HG03571 (cell line): ENCODE data around the gene CLEC14A.

Source experiments
- ATAC-seq: cut with Tn5 transposase; IDR thresholded peaks from one replicate; pipeline ENCODE4 v1.9.1; 2021; ENCODE audit not compliant: unreplicated experiment

CLEC14A gene

DNA sequence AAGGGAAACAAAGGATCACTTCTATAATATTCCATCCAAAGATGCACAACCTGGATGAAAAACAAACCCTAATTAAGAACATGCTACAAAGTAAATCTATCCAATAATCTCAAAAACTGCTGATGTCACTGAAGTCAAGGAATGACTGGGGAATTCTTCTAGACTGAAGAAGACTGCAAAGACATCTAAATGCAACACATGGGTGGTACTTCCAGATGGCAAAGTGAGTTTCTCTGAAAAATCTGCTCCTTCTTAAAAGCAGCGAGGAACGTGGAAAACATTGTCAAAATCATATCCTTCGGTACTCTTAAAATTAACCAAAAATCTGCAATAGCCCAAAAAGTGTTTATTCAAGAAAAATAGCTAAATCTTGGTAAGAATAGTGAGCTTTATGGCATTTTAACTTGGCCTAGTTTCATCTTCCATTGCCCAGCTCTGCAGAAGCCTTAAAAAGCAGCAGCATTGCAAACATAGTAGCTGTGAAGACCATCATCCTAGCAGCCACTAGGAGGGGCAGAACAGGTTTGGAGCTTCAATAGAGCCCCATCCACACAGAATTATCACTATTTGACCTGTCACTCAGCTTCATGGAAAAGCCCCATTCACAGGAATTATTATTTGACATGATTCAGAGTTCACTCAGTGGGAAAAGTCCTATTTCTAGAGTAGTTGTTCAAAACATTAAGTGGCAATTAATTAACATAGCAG lies 7.4 kb downstream of the CLEC14A start:
- ATAC-seq: no peak

DNA sequence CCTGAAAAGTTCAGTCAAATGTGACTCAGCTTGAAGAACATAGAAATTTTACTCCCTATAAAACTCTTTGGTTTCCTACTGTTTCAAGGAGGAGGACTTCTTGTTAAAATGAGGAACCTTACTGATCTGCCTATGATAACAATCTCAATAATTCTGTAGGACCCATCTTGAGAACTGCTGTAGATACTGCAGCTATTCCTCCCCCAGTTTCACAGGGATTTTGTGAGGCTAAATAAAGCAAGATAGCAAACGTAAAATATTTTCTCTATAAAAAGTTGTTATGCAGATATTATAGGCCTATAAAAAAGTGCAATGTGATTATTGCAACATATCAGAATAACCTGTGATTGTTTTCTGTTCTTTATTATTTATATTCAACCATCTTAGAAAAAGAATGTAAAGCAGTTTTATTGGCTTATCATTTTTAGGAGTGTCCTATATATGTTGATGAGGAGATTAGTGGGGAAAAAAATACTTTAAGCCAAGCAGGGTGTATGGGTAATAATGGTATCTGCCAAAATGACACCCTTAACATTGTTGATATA lies 12.1 kb downstream of the CLEC14A start:
- ATAC-seq: no peak

DNA sequence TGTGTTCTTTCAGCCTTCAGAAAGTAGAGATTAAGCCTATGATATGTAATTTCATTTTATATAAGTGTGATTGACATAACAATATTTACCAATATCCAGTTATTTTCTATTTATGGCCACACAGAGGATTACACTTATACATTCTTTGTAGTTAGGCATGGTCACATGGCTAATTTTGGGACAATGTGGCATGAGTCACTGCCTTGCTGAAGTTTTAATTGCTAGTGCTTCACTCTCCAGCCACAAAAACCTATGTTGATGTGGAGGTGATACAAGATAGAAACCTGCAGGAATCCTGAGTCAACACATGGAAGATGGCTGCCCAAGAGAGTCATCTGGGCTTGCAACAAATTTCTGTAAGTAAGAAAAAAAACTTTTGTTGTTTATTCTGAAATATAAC lies 17.0 kb downstream of the CLEC14A start:
- ATAC-seq: no peak

DNA sequence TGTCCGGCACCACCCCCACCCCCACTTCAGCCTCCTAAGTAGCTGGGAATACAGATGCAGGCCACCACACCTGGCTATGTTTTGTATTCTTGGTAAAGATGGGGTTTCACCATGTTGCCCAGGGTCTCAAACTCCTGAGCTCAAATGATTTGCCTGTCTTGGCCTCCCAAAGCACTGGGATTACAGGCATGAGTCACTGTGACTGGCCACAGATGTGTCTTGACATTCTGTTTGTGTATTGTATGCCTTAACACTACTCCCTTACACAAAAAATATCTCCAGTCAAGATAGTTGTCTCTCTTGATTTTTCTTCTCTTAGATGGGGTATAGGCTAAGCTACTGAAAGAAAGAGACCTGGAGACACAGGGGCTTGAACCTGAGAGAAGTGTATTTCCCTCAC lies 17.6 kb downstream of the CLEC14A start:
- no peak for ATAC-seq

DNA sequence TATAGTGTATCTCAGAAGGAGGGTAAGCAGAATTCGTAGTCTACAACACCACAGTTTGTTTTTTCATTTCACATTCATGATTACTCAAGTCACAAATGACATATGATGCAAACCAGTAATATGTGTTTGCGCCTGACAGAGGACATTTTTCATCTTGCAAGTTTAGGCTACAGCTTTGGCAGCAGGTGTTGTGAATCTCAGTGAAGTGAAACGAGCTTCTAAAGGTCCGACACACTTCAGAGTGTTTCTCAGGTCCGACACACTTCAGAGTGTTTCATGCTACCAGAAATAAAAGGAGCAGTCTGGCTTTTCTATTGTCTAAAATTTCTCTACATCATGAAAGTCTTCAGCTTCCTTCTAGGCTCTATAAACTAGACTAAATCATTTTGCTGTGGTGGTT lies 22.7 kb downstream of the CLEC14A start:
- no peak for ATAC-seq

DNA sequence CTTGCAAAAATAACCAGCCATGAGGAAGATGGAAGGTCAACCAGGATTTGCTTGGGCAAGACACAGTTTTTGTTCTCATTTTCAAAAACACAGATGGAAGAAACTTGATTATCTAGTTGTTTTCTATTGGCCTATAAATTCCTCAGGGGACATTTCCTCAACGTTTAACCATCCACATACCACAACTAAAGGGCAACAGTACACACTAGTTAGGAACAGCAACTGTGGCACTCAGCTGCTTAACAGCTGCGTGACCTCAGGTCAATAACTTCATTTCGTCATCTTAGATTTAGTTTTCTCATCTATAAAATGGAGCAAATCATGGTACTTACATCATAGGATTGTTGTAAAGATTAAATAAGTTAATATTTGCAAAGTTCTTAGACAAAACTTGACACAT lies 29.5 kb downstream of the CLEC14A start:
- ATAC-seq: no peak

DNA sequence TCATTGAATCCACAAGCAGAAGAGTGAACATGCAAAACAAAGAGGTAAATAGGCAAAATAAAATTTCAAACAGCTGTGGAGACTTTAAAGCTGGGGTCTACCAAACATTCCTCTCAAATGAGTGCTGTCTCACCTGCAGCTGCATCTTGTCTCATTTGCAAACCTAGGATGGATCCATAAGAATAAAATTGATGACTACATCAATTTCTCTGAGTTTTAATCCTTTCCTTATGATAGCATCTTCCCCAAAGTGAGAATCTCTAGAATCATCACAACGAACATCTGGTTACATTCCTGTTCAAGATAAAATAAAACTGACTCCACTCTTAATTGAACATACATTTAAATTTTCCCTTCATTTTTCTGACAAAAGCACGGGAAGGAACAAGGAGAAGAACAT lies 29.9 kb downstream of the CLEC14A start:
- ATAC-seq: no peak

DNA sequence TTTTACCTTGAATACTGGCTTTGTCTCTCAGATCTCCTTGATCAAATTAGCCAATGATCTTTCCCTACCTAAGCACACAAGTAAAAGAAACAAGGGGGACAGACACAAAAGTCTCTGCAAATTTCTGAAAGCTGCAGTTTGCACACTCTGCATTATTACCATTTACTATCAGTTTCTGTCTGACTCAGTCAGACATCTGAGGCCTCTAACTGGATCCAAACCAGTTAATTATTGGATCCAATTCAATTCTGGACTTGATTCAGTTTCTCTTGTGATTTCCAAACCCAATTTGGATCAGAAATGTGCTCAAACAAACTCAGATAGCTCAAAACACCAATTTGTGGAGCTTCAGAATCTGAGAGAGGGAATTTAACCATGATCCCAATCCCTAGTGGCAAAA lies 31.6 kb downstream of the CLEC14A start:
- ATAC-seq: no peak

DNA sequence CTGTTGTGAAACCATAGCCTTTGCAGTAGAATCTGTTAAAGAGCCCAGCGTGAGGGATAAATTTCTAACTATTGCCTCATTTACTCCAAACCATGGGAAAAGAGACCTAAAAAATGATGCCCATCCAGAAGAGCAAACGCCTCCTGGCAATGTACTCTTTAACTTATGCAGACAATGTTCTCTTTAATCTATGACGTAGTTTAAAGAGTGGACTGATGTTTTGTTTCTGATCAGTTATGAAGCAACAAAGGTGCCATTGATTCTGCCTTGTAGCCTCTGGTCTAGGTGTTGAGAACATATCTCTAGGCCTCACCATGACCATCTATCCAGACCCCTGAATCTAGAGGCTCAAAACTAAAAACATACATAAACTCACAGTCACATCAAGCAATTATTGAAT lies 34.8 kb downstream of the CLEC14A start:
- ATAC-seq: no peak

DNA sequence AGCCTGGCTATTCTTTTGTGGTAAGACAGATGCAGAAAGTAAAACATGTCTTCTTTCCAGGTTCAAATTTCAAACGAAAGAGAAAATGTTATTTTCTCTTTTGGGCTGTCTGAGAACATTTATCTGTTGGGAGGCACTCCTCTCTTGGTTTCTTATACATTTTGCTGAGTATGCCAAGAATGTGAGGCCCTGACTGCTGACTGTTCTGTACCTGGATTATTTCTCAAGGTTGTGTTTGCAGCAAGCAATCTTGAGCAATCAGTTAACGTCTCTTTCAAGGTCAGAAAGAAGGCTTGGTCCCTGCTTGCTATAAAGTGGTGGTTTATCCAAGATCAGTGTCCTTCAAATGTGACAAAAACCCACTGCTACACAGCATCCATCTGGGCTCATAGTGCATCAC lies 38.3 kb downstream of the CLEC14A start:
- ATAC-seq: no peak

DNA sequence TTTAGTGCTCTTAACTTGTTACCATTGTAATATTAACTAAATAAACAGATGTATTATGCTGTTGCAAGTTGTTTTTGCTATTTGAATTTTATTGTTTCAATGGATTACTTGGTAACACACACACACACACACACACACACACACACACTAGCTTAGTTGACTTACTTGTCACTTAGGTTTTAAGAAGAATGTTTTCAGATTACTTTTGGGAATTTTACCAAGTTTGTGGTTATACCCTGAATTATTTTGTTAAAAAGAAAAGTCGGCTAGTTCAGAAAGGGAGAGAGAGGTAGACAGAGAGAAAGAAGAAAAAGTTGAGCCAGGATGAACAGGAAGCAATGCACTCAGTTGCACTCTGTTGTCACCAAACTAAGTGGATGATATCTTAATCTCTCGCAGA lies 42.9 kb downstream of the CLEC14A start:
- ATAC-seq: no peak

DNA sequence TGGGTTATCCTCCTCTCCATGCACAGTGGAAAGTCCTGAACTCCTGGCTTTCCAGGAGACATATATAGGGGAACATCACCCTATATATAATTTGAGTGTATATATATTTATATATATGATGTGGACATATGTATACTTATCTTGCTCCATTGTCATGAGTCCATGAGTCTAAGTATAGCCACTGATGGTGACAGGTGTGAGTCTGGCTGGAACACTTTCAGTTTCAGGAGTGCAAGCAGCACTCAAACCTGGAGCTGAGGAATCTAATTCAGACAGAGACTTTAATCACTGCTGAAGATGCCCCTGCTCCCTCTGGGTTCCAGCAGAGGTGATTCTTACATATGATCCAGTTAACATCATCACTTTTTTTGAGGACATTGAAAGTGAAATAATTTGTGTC lies 43.8 kb downstream of the CLEC14A start:
- ATAC-seq: no peak

DNA sequence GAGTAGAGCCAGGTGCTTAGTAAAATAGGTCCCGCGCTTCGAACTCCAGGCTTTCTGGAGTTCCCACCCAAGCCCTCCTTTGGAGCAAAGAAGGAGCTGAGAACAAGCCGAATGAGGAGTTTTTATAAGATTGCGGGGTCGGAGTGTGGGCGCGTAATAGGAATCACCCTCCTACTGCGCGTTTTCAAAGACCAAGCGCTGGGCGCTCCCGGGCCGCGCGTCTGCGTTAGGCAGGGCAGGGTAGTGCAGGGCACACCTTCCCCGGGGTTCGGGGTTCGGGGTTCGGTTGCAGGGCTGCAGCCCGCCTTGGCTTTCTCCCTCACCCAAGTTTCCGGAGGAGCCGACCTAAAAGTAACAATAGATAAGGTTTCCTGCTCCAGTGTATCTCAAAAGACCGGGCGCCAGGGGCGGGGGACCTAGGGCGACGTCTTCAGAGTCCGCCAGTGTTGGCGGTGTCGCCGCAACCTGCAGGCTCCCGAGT lies 44.6 kb downstream of the CLEC14A start:
- ATAC-seq: no peak

DNA sequence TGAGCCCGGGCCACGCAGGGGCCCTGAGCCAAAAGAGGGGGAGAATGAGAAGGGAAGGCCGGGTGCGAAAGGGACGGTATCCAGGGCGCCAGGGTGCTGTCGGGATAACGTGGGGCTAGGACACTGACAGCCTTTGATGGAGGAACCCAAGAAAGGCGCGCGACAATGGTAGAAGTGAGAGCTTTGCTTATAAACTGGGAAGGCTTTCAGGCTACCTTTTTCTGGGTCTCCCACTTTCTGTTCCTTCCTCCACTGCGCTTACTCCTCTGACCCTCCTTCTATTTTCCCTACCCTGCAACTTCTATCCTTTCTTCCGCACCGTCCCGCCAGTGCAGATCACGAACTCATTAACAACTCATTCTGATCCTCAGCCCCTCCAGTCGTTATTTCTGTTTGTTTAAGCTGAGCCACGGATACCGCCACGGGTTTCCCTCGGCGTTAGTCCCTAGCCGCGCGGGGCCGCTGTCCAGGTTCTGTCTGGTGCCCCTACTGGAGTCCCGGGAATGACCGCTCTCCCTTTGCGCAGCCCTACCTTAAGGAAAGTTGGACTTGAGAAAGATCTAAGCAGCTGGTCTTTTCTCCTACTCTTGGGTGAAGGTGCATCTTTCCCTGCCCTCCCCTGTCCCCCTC lies 45.2 kb downstream of the CLEC14A start:
- no peak for ATAC-seq

DNA sequence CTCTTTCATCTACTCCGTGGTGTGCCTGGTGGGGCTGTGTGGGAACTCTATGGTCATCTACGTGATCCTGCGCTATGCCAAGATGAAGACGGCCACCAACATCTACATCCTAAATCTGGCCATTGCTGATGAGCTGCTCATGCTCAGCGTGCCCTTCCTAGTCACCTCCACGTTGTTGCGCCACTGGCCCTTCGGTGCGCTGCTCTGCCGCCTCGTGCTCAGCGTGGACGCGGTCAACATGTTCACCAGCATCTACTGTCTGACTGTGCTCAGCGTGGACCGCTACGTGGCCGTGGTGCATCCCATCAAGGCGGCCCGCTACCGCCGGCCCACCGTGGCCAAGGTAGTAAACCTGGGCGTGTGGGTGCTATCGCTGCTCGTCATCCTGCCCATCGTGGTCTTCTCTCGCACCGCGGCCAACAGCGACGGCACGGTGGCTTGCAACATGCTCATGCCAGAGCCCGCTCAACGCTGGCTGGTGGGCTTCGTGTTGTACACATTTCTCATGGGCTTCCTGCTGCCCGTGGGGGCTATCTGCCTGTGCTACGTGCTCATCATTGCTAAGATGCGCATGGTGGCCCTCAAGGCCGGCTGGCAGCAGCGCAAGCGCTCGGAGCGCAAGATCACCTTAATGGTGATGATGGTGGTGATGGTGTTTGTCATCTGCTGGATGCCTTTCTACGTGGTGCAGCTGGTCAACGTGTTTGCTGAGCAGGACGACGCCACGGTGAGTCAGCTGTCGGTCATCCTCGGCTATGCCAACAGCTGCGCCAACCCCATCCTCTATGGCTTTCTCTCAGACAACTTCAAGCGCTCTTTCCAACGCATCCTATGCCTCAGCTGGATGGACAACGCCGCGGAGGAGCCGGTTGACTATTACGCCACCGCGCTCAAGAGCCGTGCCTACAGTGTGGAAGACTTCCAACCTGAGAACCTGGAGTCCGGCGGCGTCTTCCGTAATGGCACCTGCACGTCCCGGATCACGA lies 46.0 kb downstream of the CLEC14A start:
- no peak for ATAC-seq

DNA sequence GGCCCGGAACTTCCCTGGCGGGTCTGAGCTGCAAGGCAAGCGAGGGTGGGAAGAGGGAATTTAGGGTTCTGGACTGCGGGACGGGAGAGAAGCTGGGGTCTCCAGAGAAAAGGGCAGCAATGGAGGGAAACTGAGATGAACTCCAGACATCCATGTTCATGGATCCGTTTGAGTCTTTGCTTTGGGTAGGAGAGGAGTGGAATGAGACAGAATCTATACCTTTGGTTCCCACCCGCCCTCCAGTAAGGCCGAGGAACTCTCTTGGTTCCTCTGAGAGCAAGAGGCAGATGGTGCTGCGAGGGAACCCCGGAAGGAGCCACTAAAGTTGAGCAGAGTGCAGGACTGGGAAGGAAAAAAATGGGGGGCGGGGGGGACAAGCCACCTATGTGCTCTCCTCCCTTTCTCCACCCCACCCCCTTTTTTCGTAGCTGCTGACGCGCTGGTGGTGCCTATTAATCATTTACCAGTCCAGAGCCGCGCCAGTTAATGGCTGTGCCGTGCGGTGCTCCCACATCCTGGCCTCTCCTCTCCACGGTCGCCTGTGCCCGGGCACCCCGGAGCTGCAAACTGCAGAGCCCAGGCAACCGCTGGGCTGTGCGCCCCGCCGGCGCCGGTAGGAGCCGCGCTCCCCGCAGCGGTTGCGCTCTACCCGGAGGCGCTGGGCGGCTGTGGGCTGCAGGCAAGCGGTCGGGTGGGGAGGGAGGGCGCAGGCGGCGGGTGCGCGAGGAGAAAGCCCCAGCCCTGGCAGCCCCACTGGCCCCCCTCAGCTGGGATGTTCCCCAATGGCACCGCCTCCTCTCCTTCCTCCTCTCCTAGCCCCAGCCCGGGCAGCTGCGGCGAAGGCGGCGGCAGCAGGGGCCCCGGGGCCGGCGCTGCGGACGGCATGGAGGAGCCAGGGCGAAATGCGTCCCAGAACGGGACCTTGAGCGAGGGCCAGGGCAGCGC lies 47.0 kb downstream of the CLEC14A start:
- ATAC-seq: no peak

DNA sequence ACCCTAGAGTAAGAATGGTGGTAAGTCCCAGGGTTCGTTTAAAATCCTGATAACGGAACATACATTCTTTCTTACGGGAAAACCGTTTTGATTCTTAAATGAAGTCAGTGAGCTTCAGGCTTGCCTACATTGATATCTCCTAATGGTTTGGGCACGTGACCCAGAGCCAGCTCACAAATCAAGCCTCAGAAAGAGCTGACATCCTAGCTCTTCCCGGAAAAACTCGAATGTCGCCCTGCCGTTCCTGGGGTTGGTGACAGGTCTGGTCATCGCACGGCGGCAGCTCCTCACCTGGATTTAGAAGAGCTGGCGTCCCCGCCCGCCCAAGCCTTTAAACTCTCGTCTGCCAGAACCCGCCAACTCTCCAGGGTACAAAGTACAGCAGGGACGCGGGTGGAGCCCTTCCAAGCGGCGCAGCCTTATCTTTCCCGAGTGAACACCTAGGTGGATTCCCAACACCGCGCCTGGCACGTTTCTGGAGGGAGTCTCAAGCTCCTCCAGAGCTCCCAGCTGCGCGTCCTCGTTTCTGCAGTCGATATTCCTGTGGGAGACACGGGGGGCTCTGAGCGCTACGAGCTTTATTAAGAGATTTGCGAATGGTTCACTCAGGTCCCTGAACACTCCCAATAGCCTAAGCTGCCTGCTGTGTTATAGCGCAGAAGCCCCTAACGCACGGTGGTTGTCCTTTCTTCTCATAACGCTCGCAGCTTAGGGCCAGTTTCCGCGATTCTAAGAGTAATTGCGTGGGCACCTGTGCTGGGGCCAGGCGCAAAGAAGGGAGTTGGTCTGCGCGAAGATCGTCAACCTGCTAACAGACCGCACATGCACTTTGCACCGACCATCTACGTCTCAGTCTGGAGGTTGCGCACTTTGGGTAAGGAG lies 47.9 kb downstream of the CLEC14A start, which contains the start of gene SSTR1:
TSS of gene SSTR1 (plus strand) at position 169 of the 882 bp plus-strand sequence. CDS start 1,486 bp downstream, outside the sequence.
- no peak for ATAC-seq

DNA sequence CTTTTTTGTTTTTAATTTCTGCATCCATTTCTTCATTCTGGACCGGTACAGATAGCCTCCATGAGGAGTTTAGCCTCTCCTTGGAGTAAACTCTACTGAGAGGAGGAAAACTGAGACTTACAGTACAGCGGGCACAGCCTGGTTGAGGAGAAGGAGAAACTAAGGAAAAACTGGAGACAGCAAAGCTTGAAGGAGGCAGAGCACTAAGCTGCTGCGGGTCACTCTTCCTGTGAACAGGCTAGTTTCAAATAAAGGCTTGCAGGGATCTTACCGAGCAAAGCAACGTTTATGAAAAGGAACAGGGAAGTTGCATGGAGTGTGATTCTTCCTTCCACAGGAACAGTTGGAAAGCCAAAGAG lies 48.5 kb downstream of the CLEC14A start:
- ATAC-seq: no peak

DNA sequence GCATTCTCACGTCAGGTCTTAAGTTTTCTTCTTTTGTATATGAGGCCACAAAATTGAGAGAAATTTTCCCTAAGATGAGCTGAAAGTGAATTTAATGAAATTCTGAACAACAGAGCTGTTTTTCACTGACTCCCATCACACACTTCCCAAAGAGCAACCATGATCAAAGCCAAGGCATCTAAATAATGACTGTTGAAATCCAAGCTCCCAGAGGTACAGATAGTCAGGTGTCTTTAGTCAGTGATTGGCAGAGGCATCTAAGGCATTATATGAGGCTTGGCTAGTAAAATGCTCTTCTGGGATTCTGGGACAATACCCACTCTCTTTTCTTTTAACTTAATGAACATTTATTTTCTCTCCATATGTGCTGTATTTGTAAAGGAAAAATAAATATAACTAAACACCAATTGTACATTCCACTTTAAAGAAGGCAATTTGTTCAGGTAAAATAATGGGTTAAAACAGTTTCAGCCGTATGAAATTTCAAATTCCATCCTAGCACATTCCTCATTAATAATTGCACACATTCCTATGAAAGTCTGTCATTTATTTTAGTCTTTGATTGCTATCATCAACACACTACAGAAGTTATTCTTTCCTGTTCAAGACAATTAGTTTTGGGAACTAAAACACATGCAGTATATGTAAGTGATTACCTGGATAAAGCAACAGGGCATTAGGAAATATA lies 49.1 kb downstream of the CLEC14A start:
- ATAC-seq: no peak
